Mesenchymal stem cell (in vitro differentiated cells and primary cell): ENCODE data around the gene HSPBAP1.
A peak's percentile ranks its signal among the peaks of the same experiment; 100 is the strongest.
"Not testable (repeated sequence)": the region's sequence is repeated elsewhere in the genome, so short reads cannot be mapped to it uniquely, and the experiment has no call there.

ENCODE experiments used
- DNase-seq: peaks from one replicate; pipeline ENCODE4 v3.0.0-alpha.2; 2013
- H2AFZ ChIP-seq: one replicate; pipeline ENCODE4 v1.6.1; 2013; ENCODE audit warnings: low read depth, mild to moderate bottlenecking, control low read depth, inconsistent platforms, low read length, moderate library complexity
- H2AK5ac ChIP-seq: 2 replicates; pipeline ENCODE4 v1.6.1; 2013; ENCODE audit warnings: low read length, moderate library complexity, mild to moderate bottlenecking, inconsistent platforms; ENCODE audit not compliant: severe bottlenecking
- H2BK120ac ChIP-seq: one replicate; pipeline ENCODE4 v1.6.1; 2013; ENCODE audit warnings: low read depth, mild to moderate bottlenecking, inconsistent platforms, low read length, moderate library complexity
- H2BK12ac ChIP-seq, 2 experiments: one replicate each; pipeline ENCODE4 v1.6.1; 2013; ENCODE audit warnings: inconsistent platforms in 2 of 2, low read length in 2 of 2, mild to moderate bottlenecking in 2 of 2, moderate library complexity in 2 of 2, control low read depth in 1 of 2
- H2BK15ac ChIP-seq: one replicate; pipeline ENCODE4 v1.6.1; 2013; ENCODE audit warnings: mild to moderate bottlenecking, low read depth, inconsistent platforms; ENCODE audit not compliant: poor library complexity, severe bottlenecking
- H2BK5ac ChIP-seq: 2 replicates; pipeline ENCODE4 v1.6.1; 2013; ENCODE audit warnings: low read depth, mild to moderate bottlenecking, low read length, control low read depth, inconsistent platforms; ENCODE audit not compliant: poor library complexity, severe bottlenecking
- H3K14ac ChIP-seq, 2 experiments: one replicate each; pipeline ENCODE4 v1.6.1; 2013; ENCODE audit warnings: inconsistent platforms in 2 of 2, low read length in 2 of 2, control low read depth in 1 of 2, mild to moderate bottlenecking in 1 of 2, moderate library complexity in 1 of 2
- H3K18ac ChIP-seq, 2 experiments: one replicate each; pipeline ENCODE4 v1.6.1; 2013; ENCODE audit warnings: inconsistent platforms in 2 of 2, low read length in 2 of 2, control low read depth in 1 of 2, low read depth in 1 of 2, mild to moderate bottlenecking in 1 of 2
- H3K23ac ChIP-seq, 2 experiments: one replicate each; pipeline ENCODE4 v1.6.1; 2013; ENCODE audit warnings: inconsistent platforms in 2 of 2, low read length in 2 of 2, mild to moderate bottlenecking in 2 of 2, moderate library complexity in 2 of 2, control low read depth in 1 of 2
- H3K27ac ChIP-seq: 2 replicates; pipeline ENCODE4 v1.5.1; 2013; ENCODE audit warnings: mild to moderate bottlenecking, moderate library complexity, low read length, control low read depth, inconsistent platforms; ENCODE audit not compliant: poor library complexity, severe bottlenecking
- H3K27me3 ChIP-seq, 2 experiments: 2 replicates each; pipeline versions ENCODE4 v1.6.1 to v1.7.0; 2013; ENCODE audit warnings: low read length in 2 of 2, mild to moderate bottlenecking in 2 of 2, moderate library complexity in 2 of 2, control low read depth in 1 of 2, inconsistent platforms in 1 of 2; ENCODE audit not compliant: control insufficient read depth in 1 of 2, insufficient read depth in 1 of 2
- H3K36me3 ChIP-seq, 2 experiments: 2 replicates each; pipeline versions ENCODE4 v1.6.1 to v1.7.0; 2013; ENCODE audit warnings: low read length in 2 of 2, control low read depth in 1 of 2, inconsistent platforms in 1 of 2, low read depth in 1 of 2, mild to moderate bottlenecking in 1 of 2; ENCODE audit not compliant: insufficient read depth in 2 of 2, control insufficient read depth in 1 of 2
- H3K4ac ChIP-seq, 2 experiments: one replicate each; pipeline ENCODE4 v1.6.1; 2013; ENCODE audit warnings: inconsistent platforms in 2 of 2, low read length in 2 of 2, mild to moderate bottlenecking in 2 of 2, moderate library complexity in 2 of 2, control low read depth in 1 of 2, low read depth in 1 of 2
- H3K4me1 ChIP-seq: 2 replicates; pipeline ENCODE4 v1.6.1; 2013; ENCODE audit warnings: low read depth, low read length, control low read depth; ENCODE audit not compliant: control insufficient read depth, insufficient read depth
- H3K4me2 ChIP-seq: 2 replicates; pipeline ENCODE4 v1.6.1; 2013; ENCODE audit warnings: low read length, mild to moderate bottlenecking, inconsistent platforms; ENCODE audit not compliant: poor library complexity, severe bottlenecking
- H3K4me3 ChIP-seq, 2 experiments: 2 replicates each; pipeline versions ENCODE4 v1.5.1 to v1.7.0; 2013; ENCODE audit warnings: low read length in 2 of 2, mild to moderate bottlenecking in 2 of 2, control low read depth in 1 of 2, low read depth in 1 of 2; ENCODE audit not compliant: insufficient read depth in 1 of 2
- H3K79me1 ChIP-seq: replicated peaks from 2 replicates; pipeline ENCODE4 v1.6.1; 2013; ENCODE audit warnings: mild to moderate bottlenecking, control low read depth, low read length, inconsistent platforms; ENCODE audit not compliant: poor library complexity, severe bottlenecking
- H3K9ac ChIP-seq: 2 replicates; pipeline ENCODE4 v1.7.0; 2013; ENCODE audit warnings: mild to moderate bottlenecking, low read length, moderate library complexity
- H3K9me3 ChIP-seq: 2 replicates; pipeline ENCODE4 v1.7.0; 2013; ENCODE audit warnings: mild to moderate bottlenecking, low read length; ENCODE audit not compliant: control insufficient read depth
- H4K8ac ChIP-seq: one replicate; pipeline ENCODE4 v1.6.1; 2013; ENCODE audit warnings: inconsistent platforms, mild to moderate bottlenecking, low read length, moderate library complexity
- H4K91ac ChIP-seq: one replicate; pipeline ENCODE4 v1.6.1; 2013; ENCODE audit warnings: mild to moderate bottlenecking, low read length, inconsistent platforms
- WGBS: methylation state at CpG from one replicate; pipeline ENCODE4 v1.1.7; 2013; ENCODE audit warnings: mixed read lengths; 5-methylcytosine and 5-hydroxymethylcytosine counted together

Gene HSPBAP1

DNA sequence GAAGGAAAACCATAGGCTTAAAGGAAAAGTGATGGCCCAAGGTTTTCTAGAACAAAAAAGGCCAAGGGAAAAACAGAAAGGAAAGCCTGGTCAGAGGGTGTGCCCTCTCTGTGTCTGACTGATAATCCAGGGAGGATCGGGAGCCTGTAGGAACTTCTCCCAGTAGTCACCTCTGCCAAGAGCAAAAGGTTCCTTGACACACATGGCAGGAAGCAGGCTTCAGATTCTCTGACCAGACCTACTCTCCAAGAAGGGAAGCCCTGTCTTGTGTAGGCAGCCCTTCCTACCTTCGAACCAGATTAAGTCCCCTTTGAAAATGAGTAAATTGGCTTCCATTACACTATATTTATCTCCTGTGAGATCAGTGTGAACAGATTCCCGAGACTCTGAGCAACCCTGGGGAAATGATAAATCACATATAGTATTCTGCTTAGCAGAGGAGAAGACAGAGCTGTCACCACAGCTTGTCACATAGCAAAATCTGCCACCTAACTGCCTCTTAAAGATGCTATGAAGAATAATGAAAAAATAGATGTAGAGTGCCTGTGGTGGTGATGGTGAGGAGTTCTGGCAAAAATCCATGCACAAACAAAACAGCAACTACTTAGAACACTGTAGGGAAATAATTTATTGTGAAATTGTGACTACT, 74.2 kb downstream of the HSPBAP1 start:
- Histone ChIP-seq H3K18ac (no peak overlapping the region), H2AFZ (no peak overlapping the region), H3K27me3 (no peaks in the 10 kb centered on the region), H3K9me3 (no peaks in the 10 kb centered on the region), H4K91ac (no peak overlapping the region), H2AK5ac (no peak overlapping the region), H3K23ac (no peak overlapping the region), H3K4me2 (no peak overlapping the region), H2BK15ac (no peak overlapping the region), H2BK5ac (no peak overlapping the region), H3K9ac (no peak overlapping the region), H3K27ac (no peak overlapping the region), H3K4me1 (no peaks in the 10 kb centered on the region), H3K4ac (no peak overlapping the region), H2BK120ac (no peak overlapping the region), H2BK12ac (no peak overlapping the region), H3K14ac (no peak overlapping the region), H3K4me3 (no peak overlapping the region), H3K36me3 (peaks cover 8 to 86% of the 10 kb centered on the region in 2 experiments), H4K8ac (no peak overlapping the region), H3K79me1 (no peaks in the 10 kb centered on the region)
- 90% methylated on average over 2 of the region's 3 CpGs for WGBS
- DNase-seq, result no peak

DNA sequence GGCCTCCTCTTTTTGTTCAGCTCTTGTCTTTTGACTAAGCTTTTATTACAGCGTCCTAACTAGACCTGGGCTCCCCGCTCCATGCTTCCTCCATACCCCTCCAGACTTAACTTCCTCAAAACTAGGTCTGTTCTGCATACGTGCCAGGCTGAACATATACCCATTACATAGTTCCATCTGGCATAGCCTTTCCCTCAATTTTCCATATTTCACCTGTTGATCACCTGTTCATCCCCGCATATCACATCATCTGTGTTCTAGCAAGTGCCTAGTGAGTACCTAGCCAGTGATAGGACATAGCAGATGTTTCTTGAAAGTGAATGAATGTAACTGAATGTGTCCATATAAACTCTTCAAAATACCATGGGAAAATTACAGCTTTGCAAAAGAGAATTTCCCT, 77.0 kb downstream of the HSPBAP1 start:
- H2BK15ac ChIP-seq, result no peak overlapping the region
- no peak overlapping the region for H3K23ac ChIP-seq
- no peaks in the 10 kb centered on the region for H3K79me1 ChIP-seq
- no peak overlapping the region for H4K8ac ChIP-seq
- no peaks in the 10 kb centered on the region for H3K27me3 ChIP-seq
- H2BK12ac ChIP-seq, result no peak overlapping the region
- H2BK5ac ChIP-seq, result no peak overlapping the region
- DNase-seq, result no peak
- H3K9ac ChIP-seq, result no peak overlapping the region
- no peak overlapping the region for H3K14ac ChIP-seq
- H3K4me2 ChIP-seq, result no peak overlapping the region
- no peak overlapping the region for H2BK120ac ChIP-seq
- H2AK5ac ChIP-seq, result no peak overlapping the region
- no peak overlapping the region for H3K27ac ChIP-seq
- peaks cover 17 to 90% of the 10 kb centered on the region in 2 experiments for H3K36me3 ChIP-seq
- H3K18ac ChIP-seq, result no peak overlapping the region
- H3K4me1 ChIP-seq, result no peaks in the 10 kb centered on the region
- no peak overlapping the region for H2AFZ ChIP-seq
- H3K4me3 ChIP-seq, result no peak overlapping the region
- WGBS, result 98% methylated on average over 4 of the region's 4 CpGs
- no peak overlapping the region for H3K4ac ChIP-seq
- H3K9me3 ChIP-seq, result no peaks in the 10 kb centered on the region
- no peak overlapping the region for H4K91ac ChIP-seq

DNA sequence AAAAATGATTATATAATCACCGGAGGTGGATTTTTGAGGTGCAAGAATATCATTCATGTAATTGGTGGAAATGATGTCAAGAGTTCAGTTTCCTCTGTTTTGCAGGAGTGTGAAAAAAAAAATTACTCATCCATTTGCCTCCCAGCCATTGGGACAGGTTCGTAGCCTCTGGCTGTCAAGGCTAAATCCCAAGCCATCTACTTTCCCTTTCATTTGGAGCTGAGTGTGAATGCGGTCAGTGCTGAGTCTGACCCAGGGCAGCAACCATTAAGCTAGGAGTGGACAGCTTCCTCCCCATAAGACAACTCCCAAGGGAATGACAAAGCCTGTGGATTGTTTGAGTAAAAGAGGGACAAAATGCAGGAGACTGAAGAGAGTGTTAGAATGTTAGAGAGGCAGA, 79.4 kb downstream of the HSPBAP1 start:
- Histone ChIP-seq H3K4me2 (no peak overlapping the region), H2AFZ (no peak overlapping the region), H2BK12ac (no peak overlapping the region), H3K9ac (no peak overlapping the region), H3K36me3 (peaks cover 13 to 71% of the 10 kb centered on the region in 2 experiments), H3K4me3 (no peak overlapping the region), H3K27ac (no peak overlapping the region), H2BK5ac (no peak overlapping the region), H3K9me3 (no peaks in the 10 kb centered on the region), H3K18ac (no peak overlapping the region), H2BK120ac (no peak overlapping the region), H2BK15ac (no peak overlapping the region), H3K14ac (peak overlapping the region in 1 of 2 experiments; percentile 11), H4K8ac (no peak overlapping the region), H3K23ac (no peak overlapping the region), H3K4me1 (no peaks in the 10 kb centered on the region), H3K27me3 (no peaks in the 10 kb centered on the region), H2AK5ac (no peak overlapping the region), H4K91ac (no peak overlapping the region), H3K79me1 (no peaks in the 10 kb centered on the region), H3K4ac (no peak overlapping the region)
- no peak for DNase-seq
- 85% methylated on average over 3 of the region's 3 CpGs for WGBS

DNA sequence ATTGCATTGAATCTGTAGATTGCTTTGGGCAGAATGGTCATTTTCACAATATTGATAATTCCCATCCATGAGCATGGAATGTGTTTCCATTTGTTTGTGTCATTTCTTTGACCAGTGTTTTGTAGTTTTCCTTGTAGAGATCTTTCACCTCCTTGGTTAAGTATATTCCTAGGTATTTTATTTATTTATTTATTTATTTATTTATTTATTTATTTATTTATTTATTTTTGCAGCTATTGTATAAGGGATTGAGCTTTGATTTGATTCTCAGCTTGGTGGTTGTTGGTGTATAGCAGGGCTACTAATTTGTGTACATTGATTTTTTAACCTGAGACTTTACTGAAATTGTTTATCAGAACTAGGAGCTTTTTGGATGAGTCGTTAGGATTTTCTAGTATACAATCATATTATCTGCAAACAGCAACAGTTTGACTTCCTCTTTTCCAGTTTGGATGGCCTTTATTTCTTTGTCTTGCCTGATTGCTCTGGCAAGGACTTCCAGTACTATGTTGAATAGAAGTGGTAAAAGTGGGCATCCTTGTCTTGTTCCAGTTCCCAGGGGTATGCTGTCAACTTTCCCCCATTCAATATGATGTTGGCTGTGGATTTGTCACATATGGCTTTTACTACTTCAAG, 82.9 kb downstream of the HSPBAP1 start:
- H3K4me3 ChIP-seq, H2BK5ac ChIP-seq, H3K9ac ChIP-seq, H3K27ac ChIP-seq, H4K8ac ChIP-seq, H2BK12ac ChIP-seq, H3K4me2 ChIP-seq, H3K18ac ChIP-seq, H3K27me3 ChIP-seq, DNase-seq, H3K23ac ChIP-seq, H3K9me3 ChIP-seq, H2BK15ac ChIP-seq, H2AK5ac ChIP-seq, H2BK120ac ChIP-seq, H3K4ac ChIP-seq, H4K91ac ChIP-seq, H3K79me1 ChIP-seq, H3K4me1 ChIP-seq, H3K14ac ChIP-seq, H2AFZ ChIP-seq: not testable (repeated sequence)
- no CpG with 5 or more reads among the region's 1 CpG for WGBS
- peaks cover 9 to 62% of the 10 kb centered on the region in 2 experiments for H3K36me3 ChIP-seq
